K562 (cell line): Measurements from ENCODE around the gene KAZN. TPM values are rescaled to one million over a fixed set of nuclear protein-coding genes. Genes with fewer than 3 reads are reported as not detected.

Source experiments
- ATAC-seq: fragments of 200-7000 bp; cut with Tn5 transposase; 3 replicates; pipeline ENCODE4 v1.9.1; 2020; ENCODE audit warnings: moderate library complexity
- BruUV-seq: library from RNA; stranded (reverse); fragments of 400-500 nt; replicated peaks from 2 replicates; lab custom pipeline; 2021; lab: Mats Ljungman, UMichigan
- CTCF ChIA-PET: fragments of 300-600 bp; formaldehyde crosslinking; extraction: SDS; loops from one replicate; lab custom pipeline; 2021; ENCODE audit warnings: low intra/inter-chr PET ratio; lab: Yijun Ruan, JAX
- POLR2A ChIA-PET: fragments of 300-600, 350-650 bp; sonication (Branson Sonifier 250); formaldehyde crosslinking; extraction: SDS; loops from one replicate; lab custom pipeline; 2021; ENCODE audit warnings: antibody characterized with exemption, inconsistent platforms; lab: Yijun Ruan, JAX
- DNase-seq, 4 experiments: peaks; one replicate each; pipeline versions ENCODE4 v3.0.0 to v3.0.0-alpha.2; 2011 to 2018; ENCODE audit warnings: low spot score in 3 of 4, mixed read lengths in 3 of 4; ENCODE audit errors: extremely low read depth in 1 of 4
- FAIRE-seq: peaks from 2 replicates; lab custom pipeline; 2011; peaks lifted over from hg19 to GRCh38; lab: Jason Lieb, UNC
- H2AFZ ChIP-seq: 2 replicates; pipeline ENCODE4 v1.6.0; 2011; ENCODE audit warnings: low read depth, low read length, control low read depth, inconsistent platforms
- H3K27ac ChIP-seq: fragments of 200-600 bp; 3 replicates; pipeline ENCODE4 v1.8.0; 2011; ENCODE audit warnings: low read depth, mild to moderate bottlenecking, control low read depth, inconsistent platforms, low read length, moderate library complexity, mixed read lengths; ENCODE audit errors: extremely low read depth
- H3K27me3 ChIP-seq, 2 experiments: fragments of 300-600 bp in 1 of 2; 2 replicates in 1 of 2; 3 replicates in 1 of 2; pipeline versions ENCODE4 v1.6.0 to v1.8.0; 2011; ENCODE audit warnings: inconsistent platforms in 2 of 2, low read length in 2 of 2, mild to moderate bottlenecking in 1 of 2, mixed read lengths in 1 of 2, moderate library complexity in 1 of 2; ENCODE audit not compliant: control insufficient read depth in 2 of 2, insufficient read depth in 2 of 2
- H3K36me3 ChIP-seq: fragments of 300-600 bp; 3 replicates; pipeline ENCODE4 v1.8.0; 2011; ENCODE audit warnings: mild to moderate bottlenecking, low read length, inconsistent platforms; ENCODE audit not compliant: control insufficient read depth, insufficient read depth
- H3K4me1 ChIP-seq, 2 experiments: fragments of 200-600 bp in 1 of 2; replicated peaks in 1 of 2; 2 replicates in 1 of 2; 3 replicates in 1 of 2; pipeline versions ENCODE4 v1.5.1 to v1.8.0; 2011; ENCODE audit warnings: inconsistent platforms in 2 of 2, low read length in 2 of 2, mild to moderate bottlenecking in 1 of 2, mixed read lengths in 1 of 2, moderate library complexity in 1 of 2; ENCODE audit not compliant: control insufficient read depth in 2 of 2, insufficient read depth in 2 of 2
- H3K4me2 ChIP-seq: 2 replicates; pipeline ENCODE4 v1.6.1; 2011; ENCODE audit warnings: low read length, control low read depth, inconsistent platforms, mixed read lengths; ENCODE audit not compliant: insufficient read depth
- H3K4me3 ChIP-seq: fragments of 200-600 bp; sonication (generic), shearing (Covaris generic); 2 replicates; pipeline ENCODE4 v1.5.1; 2016; ENCODE audit warnings: control low read depth, inconsistent platforms
- H3K79me2 ChIP-seq: fragments of 200-600 bp; 3 replicates; pipeline ENCODE4 v1.8.0; 2011; ENCODE audit warnings: low read length, inconsistent platforms; ENCODE audit not compliant: control insufficient read depth, insufficient read depth
- H3K9ac ChIP-seq, 2 experiments: 2 replicates each; pipeline versions ENCODE4 v1.6.0 to v1.6.1; 2011; ENCODE audit warnings: low read depth in 2 of 2, low read length in 2 of 2, control low read depth in 1 of 2, inconsistent platforms in 1 of 2, mild to moderate bottlenecking in 1 of 2, mixed read lengths in 1 of 2; ENCODE audit not compliant: insufficient read depth in 1 of 2
- H3K9me1 ChIP-seq: one replicate; pipeline ENCODE4 v1.6.0; 2011; ENCODE audit warnings: inconsistent platforms, mild to moderate bottlenecking, low read length, moderate library complexity; ENCODE audit not compliant: control insufficient read depth, insufficient read depth
- H3K9me3 ChIP-seq: replicated peaks from 2 replicates; pipeline ENCODE4 v1.5.1; 2011; ENCODE audit warnings: low read depth, low read length, inconsistent platforms; ENCODE audit not compliant: control insufficient read depth, insufficient read depth
- H4K20me1 ChIP-seq: replicated peaks from 2 replicates; pipeline ENCODE4 v1.6.1; 2011; ENCODE audit warnings: low read length, inconsistent platforms, mixed read lengths; ENCODE audit not compliant: control insufficient read depth, insufficient read depth
- MYC ChIP-seq, 2 experiments: fragments of 250-450 bp in 1 of 2; sonication (Bioruptor Pico) in 1 of 2; IDR thresholded peaks; 2 replicates each; pipeline versions ENCODE4 v1.5.1 to v1.6.1; 2012 to 2021; ENCODE audit warnings: low read depth in 2 of 2, borderline replicate concordance in 1 of 2, improper control_type of control experiment in 1 of 2, low read length in 1 of 2, mild to moderate bottlenecking in 1 of 2, moderate library complexity in 1 of 2
- RBM25 ChIP-seq: fragments of 200-400 bp; formaldehyde crosslinking; IDR thresholded peaks from 2 replicates; pipeline ENCODE4 v1.6.1; 2018; ENCODE audit warnings: low read length, low read depth, moderate library complexity; ENCODE audit not compliant: severe bottlenecking
- RHOXF2B ChIP-seq: fragments of 250-450 bp; sonication (Bioruptor Pico); conservative IDR thresholded peaks from 2 replicates; pipeline ENCODE4 v1.5.1; 2021
- ZBTB17 ChIP-seq: fragments of 450-650 bp; formaldehyde crosslinking; IDR thresholded peaks from 2 replicates; pipeline ENCODE4 v1.4.0; 2020; ENCODE audit warnings: mild to moderate bottlenecking
- ZNF23 ChIP-seq: fragments of 250-450 bp; sonication (Bioruptor Pico); IDR thresholded peaks from 2 replicates; pipeline ENCODE4 v1.4.0; 2020; ENCODE audit warnings: mild to moderate bottlenecking
- WGBS: fragments of 100-300 bp; shearing (Covaris generic); methylation state at CpG from one replicate; pipeline ENCODE4 v1.1.6; 2016; ENCODE audit warnings: low coverage, mixed read lengths; ENCODE audit not compliant: insufficient coverage; ENCODE audit errors: missing lambda C conversion rate; 5-methylcytosine and 5-hydroxymethylcytosine counted together
- in situ Hi-C: fragments of 300-500 bp; cut with MboI; formaldehyde crosslinking; loops from 4 replicates; pipeline ENCODE4 v1.15.0; 2018; ENCODE audit warnings: inconsistent platforms, mixed read lengths
- intact Hi-C: fragments of 100-400 bp; cut with micrococcal nuclease; formaldehyde crosslinking; loops from 2 replicates; pipeline ENCODE4 v1.14.2; 2022
- polyA plus RNA-seq, 8 experiments: library from polyadenylated mRNA; depleted of rRNA in 4 of 8; stranded (reverse) in 5 of 8; unstranded in 3 of 8; fragments of >200 nt; fragmentation: Nextera tagmentation in 2 of 8; fragmentation: Illumina TruSeq in 1 of 8; extraction: Ambion mirVana in 2 of 8; extraction: Trizol in 1 of 8; gene quantifications; 2 replicates each; pipeline versions ENCODE4 v1.2.1 to v1.2.3, GENCODE V29; 2011 to 2014; ENCODE audit warnings: inconsistent platforms in 1 of 8, missing spikeins in 1 of 8
- total RNA-seq, 7 experiments: library from RNA; depleted of rRNA in 6 of 7; stranded (reverse); fragments of >200 nt in 6 of 7; fragmentation: Illumina TruSeq in 2 of 7; extraction: Trizol in 2 of 7; gene quantifications; 2 replicates each; pipeline versions ENCODE4 v1.2.1 to v1.2.3, GENCODE V29; 2011 to 2021; ENCODE audit warnings: low replicate concordance in 1 of 7
- TF ChIP-seq, protein P1 (sequence below): fragments of 450-650 bp; formaldehyde crosslinking; IDR thresholded peaks from 2 replicates; pipeline ENCODE4 v1.4.0; 2022; ENCODE audit warnings: mild to moderate bottlenecking, moderate library complexity
- TF ChIP-seq, protein P2 (sequence below), 2 experiments: fragments of 450-650 bp; IDR thresholded peaks; 2 replicates each; pipeline ENCODE4 v1.6.1; 2016

Gene KAZN
- total and polyA plus RNA-seq, 9 of the 15 experiments (the other 6 are each of a cell fraction or from before 2014, with no cell fraction given) = 2.1 to 21.6 (median 5.4) TPM

DNA sequence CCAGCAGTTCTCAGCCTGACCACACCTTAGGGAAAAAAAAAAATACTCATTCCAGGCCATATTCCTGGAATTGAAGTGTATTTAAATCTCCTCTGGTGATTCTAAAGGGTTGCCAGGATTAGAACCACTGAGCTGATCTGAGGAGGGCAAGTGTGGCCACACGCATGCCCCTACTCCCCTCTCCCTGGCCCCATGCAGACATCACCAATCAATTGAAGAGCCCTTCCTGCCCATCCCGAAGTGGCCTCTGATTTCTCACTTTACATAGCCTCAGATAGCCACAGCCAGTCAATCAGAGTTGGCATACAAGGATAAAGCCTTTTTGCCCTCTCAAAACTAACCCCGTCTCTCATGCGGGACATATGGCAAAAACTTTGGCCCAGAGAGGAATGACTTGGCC lies 470.5 kb downstream of the KAZN start:
- no peaks in the 10 kb centered on the region for H4K20me1 ChIP-seq
- H3K9me3 ChIP-seq = no peaks in the 10 kb centered on the region
- ATAC-seq = no peak
- no peaks in the 10 kb centered on the region for H3K9me1 ChIP-seq
- H2AFZ ChIP-seq = no peak overlapping the region
- no peak for DNase-seq
- CTCF ChIA-PET = no interaction called here
- intact Hi-C loops (no loop called here), in situ Hi-C loops (no loop called here)
- H3K4me2 ChIP-seq = no peak overlapping the region
- no peak overlapping the region for H3K9ac ChIP-seq
- peak; percentile 95 for TF ChIP-seq ZBTB17 (CRISPR knock-in tag)
- TF ChIP-seq, protein P1, sequence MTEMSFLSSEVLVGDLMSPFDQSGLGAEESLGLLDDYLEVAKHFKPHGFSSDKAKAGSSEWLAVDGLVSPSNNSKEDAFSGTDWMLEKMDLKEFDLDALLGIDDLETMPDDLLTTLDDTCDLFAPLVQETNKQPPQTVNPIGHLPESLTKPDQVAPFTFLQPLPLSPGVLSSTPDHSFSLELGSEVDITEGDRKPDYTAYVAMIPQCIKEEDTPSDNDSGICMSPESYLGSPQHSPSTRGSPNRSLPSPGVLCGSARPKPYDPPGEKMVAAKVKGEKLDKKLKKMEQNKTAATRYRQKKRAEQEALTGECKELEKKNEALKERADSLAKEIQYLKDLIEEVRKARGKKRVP (CRISPR knock-in tag) = no peak
- TF ChIP-seq, protein P2, sequence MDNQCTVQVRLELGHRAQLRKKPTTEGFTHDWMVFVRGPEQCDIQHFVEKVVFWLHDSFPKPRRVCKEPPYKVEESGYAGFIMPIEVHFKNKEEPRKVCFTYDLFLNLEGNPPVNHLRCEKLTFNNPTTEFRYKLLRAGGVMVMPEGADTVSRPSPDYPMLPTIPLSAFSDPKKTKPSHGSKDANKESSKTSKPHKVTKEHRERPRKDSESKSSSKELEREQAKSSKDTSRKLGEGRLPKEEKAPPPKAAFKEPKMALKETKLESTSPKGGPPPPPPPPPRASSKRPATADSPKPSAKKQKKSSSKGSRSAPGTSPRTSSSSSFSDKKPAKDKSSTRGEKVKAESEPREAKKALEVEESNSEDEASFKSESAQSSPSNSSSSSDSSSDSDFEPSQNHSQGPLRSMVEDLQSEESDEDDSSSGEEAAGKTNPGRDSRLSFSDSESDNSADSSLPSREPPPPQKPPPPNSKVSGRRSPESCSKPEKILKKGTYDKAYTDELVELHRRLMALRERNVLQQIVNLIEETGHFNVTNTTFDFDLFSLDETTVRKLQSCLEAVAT (IDR thresholded peaks at IDR 0.05) = peak in 1 of 2 experiments; percentile 71; a peak in 1 of 4 replicates
- no peak for TF ChIP-seq MYC (IDR thresholded peaks at IDR 0.05; ENCODE audit: low read depth, low read length)
- TF ChIP-seq MYC (CRISPR knock-in tag; IDR thresholded peaks at IDR 0.05; ENCODE audit: borderline replicate concordance, low read depth) = no peak
- TF ChIP-seq RBM25 = peak; percentile 15
- TF ChIP-seq ZNF23 (CRISPR knock-in tag) = peak; percentile 94
- no peak for TF ChIP-seq RHOXF2B (CRISPR knock-in tag)
- no peak for FAIRE-seq
- no peaks in the 10 kb centered on the region for H3K79me2 ChIP-seq
- POLR2A ChIA-PET = interaction anchor here (0.6 to 1.1 kb wide), 2 partner anchors 30 to 879 kb away, joined by 3 read pairs; no protein-coding TSS in a partner anchor
- no peaks in the 10 kb centered on the region for H3K27me3 ChIP-seq
- no TSS peak for BruUV-seq
- H3K27ac ChIP-seq = no peak overlapping the region
- H3K4me1 ChIP-seq = no peaks in the 10 kb centered on the region
- peaks cover 7% of the 10 kb centered on the region; the same call in 1 of the 3 replicates for H3K36me3 ChIP-seq
- WGBS = 68% methylated on average over 4 of the region's 4 CpGs
- H3K4me3 ChIP-seq = no peak overlapping the region
